Keratinocyte (primary cell): ENCODE data around the gene NFATC1.

Experiments
- CTCF ChIP-seq, 3 experiments: IDR thresholded peaks in 1 of 3; conservative IDR thresholded peaks in 1 of 3; optimal IDR thresholded peaks in 1 of 3; 2 replicates in 2 of 3; 3 replicates in 1 of 3; pipeline versions ENCODE3 to v1.5.1; 2011; ENCODE audit warnings: low read length in 3 of 3, mild to moderate bottlenecking in 3 of 3, moderate library complexity in 2 of 3, control low read depth in 1 of 3, inconsistent platforms in 1 of 3; ENCODE audit not compliant: insufficient read depth in 2 of 3; ENCODE audit errors: extremely low read depth in 1 of 3
- EZH2 ChIP-seq: IDR thresholded peaks from one replicate; pipeline ENCODE4 v1.6.1; 2012; ENCODE audit warnings: inconsistent platforms, mild to moderate bottlenecking, low read length, moderate library complexity

- no peak for TF ChIP-seq EZH2
- TF ChIP-seq CTCF (optimal IDR thresholded peaks at IDR 0.05 in 1 of 3, IDR thresholded peaks at IDR 0.05 in 1 of 3, conservative IDR thresholded peaks at IDR 0.05 in 1 of 3; ENCODE audit: extremely low read depth in 1 of 3, insufficient read depth in 2 of 3, low read length in 3 of 3) = no peak
Observed at GRCh38 chr18:79441420-79441819, 45.7 kb downstream of the NFATC1 start.
